H1 (cell line): Measurements from ENCODE around the gene COA1. TPM values are rescaled to one million over a fixed set of nuclear protein-coding genes. Genes with fewer than 3 reads are reported as not detected.

ENCODE experiments used
- CHD2 ChIP-seq: IDR thresholded peaks from 2 replicates; pipeline ENCODE4 v1.6.1; 2012; ENCODE audit warnings: low read length, improper control_type of control experiment
- CTCF ChIP-seq, 3 experiments: IDR thresholded peaks; 1 replicate in 2 of 3; 2 replicates in 1 of 3; pipeline versions ENCODE4 v1.5.1 to v1.6.1; 2011; ENCODE audit warnings: low read length in 3 of 3, mild to moderate bottlenecking in 3 of 3, inconsistent platforms in 2 of 3, low read depth in 1 of 3, moderate library complexity in 1 of 3; ENCODE audit not compliant: insufficient read depth in 1 of 3; ENCODE audit errors: control extremely low read depth in 1 of 3
- polyA plus RNA-seq, 7 experiments: library from polyadenylated mRNA; depleted of rRNA in 3 of 7; stranded (reverse) in 5 of 7; unstranded in 2 of 7; fragments of >200 nt in 5 of 7; fragments of 200-250 nt in 2 of 7; gene quantifications; 1 replicate in 5 of 7; 2 replicates in 1 of 7; 4 replicates in 1 of 7; pipeline versions ENCODE4 v1.2.1 to v1.2.3, GENCODE V29; 2011 to 2013; ENCODE audit warnings: missing spikeins in 2 of 7, mixed read lengths in 2 of 7
- total RNA-seq: library from RNA; stranded (reverse); fragmentation: NEBNext Ultra II Directional; extraction: Animal tissue kit (Norgen Biotek cat#: 25700); gene quantifications from 2 replicates; pipeline ENCODE4 v1.2.1, GENCODE V29; 2021

COA1 gene
- total and polyA plus RNA-seq, 2 of the 8 experiments (the other 6 are each of a cell fraction or from before 2014, with no cell fraction given) = 98.6 to 143 TPM

- peak in 2 of 3 experiments; percentile 34 to 46; a peak in 2 of 4 replicates for TF ChIP-seq CTCF (IDR thresholded peaks at IDR 0.05; ENCODE audit: control extremely low read depth in 1 of 3, insufficient read depth in 1 of 3, low read depth in 1 of 3, low read length in 3 of 3)
- TF ChIP-seq CHD2 = no peak
Measured at GRCh38 chr7:43721193-43721806, 8.0 kb downstream of the COA1 start (continued).
